Adrenal gland (tissue), 12 donors: ENCODE measurements around the gene CACNA1C. TPM values are rescaled to one million over a fixed set of nuclear protein-coding genes. Genes with fewer than 3 reads are reported as not detected.
A peak's percentile ranks its signal among the peaks of the same experiment; 100 is the strongest.

ENCODE experiments used
- DNase-seq, 7 donors: peaks; one replicate each; pipeline ENCODE4 v3.0.0-alpha.2; 2019 to 2020
- H3K27ac ChIP-seq, 5 donors: fragments of 200-600 bp; sonication (generic) in 4 of 5; 1 replicate in 3 of 5; 2 replicates in 2 of 5; pipeline versions ENCODE4 v1.5.1 to v1.8.0; 2016 to 2020; ENCODE audit warnings: mild to moderate bottlenecking in 1 of 5
- H3K27me3 ChIP-seq: fragments of 200-600 bp; 2 replicates; pipeline ENCODE4 v1.8.0; 2021
- H3K36me3 ChIP-seq, 2 donors: fragments of 200-600 bp; replicated peaks in 1 of 2; 1 replicate in 1 of 2; 2 replicates in 1 of 2; pipeline versions ENCODE4 v1.5.1 to v1.8.0; 2018 to 2022
- H3K4me1 ChIP-seq, 2 donors: fragments of 200-600 bp; replicated peaks in 1 of 2; 1 replicate in 1 of 2; 2 replicates in 1 of 2; pipeline versions ENCODE4 v1.5.1 to v1.8.0; 2018 to 2021
- H3K4me3 ChIP-seq, 4 donors: fragments of 200-600 bp; sonication (generic) in 3 of 4; one replicate each; pipeline ENCODE4 v1.5.1; 2016 to 2018
- H3K9me3 ChIP-seq, 3 donors: fragments of 200-600 bp; sonication (generic) in 1 of 3; replicated peaks in 1 of 3; 1 replicate in 2 of 3; 2 replicates in 1 of 3; pipeline versions ENCODE4 v1.5.1 to v1.8.0; 2016 to 2021
- CTCF ChIP-seq, 6 experiments: fragments of 450-650 bp in 4 of 6; fragments of 200-600 bp in 2 of 6; sonication (generic) in 1 of 6; IDR thresholded peaks; 1 replicate in 5 of 6; 2 replicates in 1 of 6; pipeline versions ENCODE4 v1.5.1 to v1.8.0; 2016 to 2021; ENCODE audit warnings: antibody characterized with exemption in 6 of 6, mild to moderate bottlenecking in 2 of 6, moderate library complexity in 1 of 6
- POLR2A ChIP-seq, 2 donors: fragments of 450-650 bp; IDR thresholded peaks; one replicate each; pipeline ENCODE4 v1.6.1; 2017; ENCODE audit warnings: antibody characterized with exemption in 2 of 2, mild to moderate bottlenecking in 2 of 2, moderate library complexity in 1 of 2
- WGBS, 4 donors: extraction: QIAGEN DNeasy Blood & Tissue Kit in 2 of 4; methylation state at CpG; one replicate each; pipeline versions ENCODE4 v1.1.5 to v1.1.7; 2013 to 2017; 5-methylcytosine and 5-hydroxymethylcytosine counted together
- intact Hi-C, 2 donors: fragments of 100-400 bp; cut with DNase I; formaldehyde crosslinking; loops; one replicate each; pipeline versions ENCODE4 v1.14.1 to v1.15.0; 2022 to 2023
- polyA plus RNA-seq, 3 donors: library from polyadenylated mRNA; stranded (reverse); fragments of 200-250 nt in 2 of 3; fragments of 350-450 nt in 1 of 3; fragmentation: Illumina TruSeq in 1 of 3; extraction: RNeasy Lipid Tissue Mini Kit (QIAGEN cat#74804) in 1 of 3; gene quantifications; one replicate each; pipeline ENCODE4 v1.2.3, GENCODE V29; 2013 to 2014
- total RNA-seq, 9 donors: library from RNA; depleted of rRNA in 4 of 9; stranded (reverse); fragments of >200 nt in 4 of 9; fragments of 120-200 nt in 1 of 9; fragmentation: NEBNext Ultra II Directional in 1 of 9; extraction: Animal tissue kit (Norgen Biotek cat#: 25700) in 1 of 9; gene quantifications; one replicate each; pipeline versions ENCODE4 v1.1.0 to v1.2.4, GENCODE V29; 2013 to 2023
- donor health status: healthy with polysubstance abuse.
- donor health status: Bipolar disorder and iron deficiency.
- donor health status: DM: yes; HTN: yes; CAD: no.
- donor health status: DM: no; HTN: no; CAD: no.
- donor health status: DM: no; HTN: no; CAD: no.
- donor health status: DM: yes; HTN: yes; CAD: no.

CACNA1C gene
- total and polyA plus RNA-seq, 12 donors: 1.4 to 5.8 (median 3.5) TPM

- intact Hi-C loops: no loop called here
- Histone ChIP-seq H3K4me3 (no peak overlapping the region), H3K27ac (no peak overlapping the region), H3K36me3 (no peaks in the 10 kb centered on the region), H3K9me3 (no peaks in the 10 kb centered on the region), H3K4me1 (no peaks in the 10 kb centered on the region), H3K27me3 (no peaks in the 10 kb centered on the region)
- TF ChIP-seq POLR2A (IDR thresholded peaks at IDR 0.05) (no peak), CTCF (IDR thresholded peaks at IDR 0.05) (no peak)
- WGBS, 4 donors: 83 to 92% (median 89%) methylated on average over 10 of the region's 10 CpGs
- DNase-seq: no peak
Measured at GRCh38 chr12:2234646-2235350, 182.0 kb downstream of the CACNA1C start.

GRCh38 chr12:2236506-2237294 is 183.9 kb downstream of the CACNA1C start:
- Histone ChIP-seq H3K36me3 (no peaks in the 10 kb centered on the region), H3K9me3 (no peaks in the 10 kb centered on the region), H3K27me3 (no peaks in the 10 kb centered on the region), H3K4me1 (no peaks in the 10 kb centered on the region), H3K27ac (no peak overlapping the region), H3K4me3 (no peak overlapping the region)
- no peak for DNase-seq
- TF ChIP-seq POLR2A (IDR thresholded peaks at IDR 0.05): no peak
- no peak for TF ChIP-seq CTCF (IDR thresholded peaks at IDR 0.05)
- intact Hi-C loops: no loop called here
- WGBS, 4 donors: 62 to 88% (median 77%) methylated on average over 3 to 5 of the region's 5 CpGs

GRCh38 chr12:2238111-2238510 is 185.3 kb downstream of the CACNA1C start:
- H3K27ac ChIP-seq: no peak overlapping the region
- DNase-seq: no peak
- intact Hi-C loops: no loop called here
- no peak overlapping the region for H3K4me3 ChIP-seq
- no peaks in the 10 kb centered on the region for H3K36me3 ChIP-seq
- H3K9me3 ChIP-seq: no peaks in the 10 kb centered on the region
- no peaks in the 10 kb centered on the region for H3K4me1 ChIP-seq
- no peak for TF ChIP-seq CTCF (IDR thresholded peaks at IDR 0.05)
- no peak for TF ChIP-seq POLR2A (IDR thresholded peaks at IDR 0.05)
- no peaks in the 10 kb centered on the region for H3K27me3 ChIP-seq
- WGBS, 4 donors: 65 to 82% (median 78%) methylated on average over 4 of the region's 4 CpGs

- DNase-seq: peak in 1 of 7 donors; percentile 60
- intact Hi-C loops: no loop called here
- H3K4me3 ChIP-seq: no peak overlapping the region
- no peaks in the 10 kb centered on the region for H3K27me3 ChIP-seq
- H3K36me3 ChIP-seq: no peaks in the 10 kb centered on the region
- TF ChIP-seq POLR2A (IDR thresholded peaks at IDR 0.05) (no peak), CTCF (IDR thresholded peaks at IDR 0.05) (no peak)
- peak overlapping the region in 1 of 5 donors; percentile 70 for H3K27ac ChIP-seq
- 76 to 85% (median 79%) methylated on average over 16 to 17 of the region's 17 CpGs for WGBS, 4 donors
- no peaks in the 10 kb centered on the region for H3K9me3 ChIP-seq
- no peaks in the 10 kb centered on the region for H3K4me1 ChIP-seq
Measured at GRCh38 chr12:2239381-2239871, 186.6 kb downstream of the CACNA1C start.
